ENCODE results near the gene GFRA3. TPM values are rescaled to one million over a fixed set of nuclear protein-coding genes. Genes with fewer than 3 reads are reported as not detected.
"Not testable (repeated sequence)": the region's sequence is repeated elsewhere in the genome, so short reads cannot be mapped to it uniquely, and the experiment has no call there.

Gene GFRA3, protein sequence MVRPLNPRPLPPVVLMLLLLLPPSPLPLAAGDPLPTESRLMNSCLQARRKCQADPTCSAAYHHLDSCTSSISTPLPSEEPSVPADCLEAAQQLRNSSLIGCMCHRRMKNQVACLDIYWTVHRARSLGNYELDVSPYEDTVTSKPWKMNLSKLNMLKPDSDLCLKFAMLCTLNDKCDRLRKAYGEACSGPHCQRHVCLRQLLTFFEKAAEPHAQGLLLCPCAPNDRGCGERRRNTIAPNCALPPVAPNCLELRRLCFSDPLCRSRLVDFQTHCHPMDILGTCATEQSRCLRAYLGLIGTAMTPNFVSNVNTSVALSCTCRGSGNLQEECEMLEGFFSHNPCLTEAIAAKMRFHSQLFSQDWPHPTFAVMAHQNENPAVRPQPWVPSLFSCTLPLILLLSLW
- not detected for total RNA-seq

DNA sequence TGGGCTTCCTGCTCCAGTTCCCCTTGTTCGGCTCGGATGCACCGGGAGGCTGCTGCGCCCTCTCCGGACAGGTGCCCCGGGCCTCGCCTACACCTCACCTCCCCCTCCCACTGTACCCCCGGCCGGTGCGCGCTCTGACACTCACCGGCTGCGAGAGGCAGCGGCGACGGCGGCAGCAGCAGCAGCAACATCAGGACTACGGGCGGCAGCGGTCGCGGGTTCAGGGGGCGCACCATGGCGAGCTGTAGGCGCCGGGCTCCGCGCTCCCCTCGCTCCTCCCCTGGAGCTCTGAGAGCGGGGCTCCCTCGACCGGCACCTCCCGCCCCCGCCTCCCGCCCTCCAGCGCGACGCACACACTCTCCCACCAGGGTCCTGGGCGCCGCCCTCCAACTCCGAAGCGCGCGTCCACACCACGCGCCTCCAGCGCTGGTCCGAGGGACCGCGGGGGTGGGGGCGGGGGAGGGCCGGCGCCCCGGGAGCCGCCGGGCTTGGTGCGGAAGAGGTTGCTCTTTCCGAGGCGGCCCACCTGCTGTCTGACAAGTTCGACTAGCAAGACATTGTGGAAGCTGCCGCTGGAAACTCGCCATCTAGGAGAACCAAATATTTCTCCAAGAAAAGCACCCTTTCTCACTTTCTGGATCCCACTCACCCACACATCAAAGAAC lies at the start of gene GFRA3:
Gene GFRA3, minus strand, starts transcription at position 433 of the 665 bp plus-strand sequence. Its CDS starts 197 bp downstream, at position 236.
- peaks cover 26% of the 10 kb centered on the region for H3K27me3 Mint-ChIP-seq
- peak; percentile 26 for ATAC-seq (replicated peaks)
- peaks cover 4% of the 10 kb centered on the region for H3K4me1 Mint-ChIP-seq
- peak within 1 kb of the TSS; percentile 25 for H3K4me3 Mint-ChIP-seq
- no peaks in the 10 kb centered on the region for H3K9me3 Mint-ChIP-seq
- no peaks in the 10 kb centered on the region for H3K36me3 Mint-ChIP-seq (ENCODE audit: low read depth)
- H3K27ac Mint-ChIP-seq, result no peak within 1 kb of the TSS

DNA sequence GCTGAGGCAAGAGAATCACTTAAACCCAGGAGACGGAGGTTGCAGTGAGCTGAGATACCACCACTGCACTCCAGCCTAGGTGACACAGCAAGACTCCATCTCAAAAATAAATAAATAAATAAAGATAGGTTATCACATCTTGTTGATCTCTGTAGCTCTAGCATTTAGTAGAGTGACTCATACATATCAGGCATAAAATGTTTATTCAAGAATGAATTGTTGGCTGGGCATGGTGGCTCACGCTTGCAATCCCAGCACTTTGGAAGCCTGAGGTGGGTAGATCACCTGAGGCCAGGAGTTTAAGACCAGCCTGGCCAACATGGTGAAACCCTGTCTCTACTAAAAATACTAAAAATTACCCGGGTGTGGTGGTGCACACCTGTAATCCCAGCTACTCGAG lies 43.8 kb upstream of the GFRA3 start:
- not testable (repeated sequence) for ATAC-seq (replicated peaks); H3K9me3 Mint-ChIP-seq; H3K4me3 Mint-ChIP-seq; H3K27me3 Mint-ChIP-seq; H3K4me1 Mint-ChIP-seq; H3K27ac Mint-ChIP-seq; H3K36me3 Mint-ChIP-seq (ENCODE audit: low read depth)

DNA sequence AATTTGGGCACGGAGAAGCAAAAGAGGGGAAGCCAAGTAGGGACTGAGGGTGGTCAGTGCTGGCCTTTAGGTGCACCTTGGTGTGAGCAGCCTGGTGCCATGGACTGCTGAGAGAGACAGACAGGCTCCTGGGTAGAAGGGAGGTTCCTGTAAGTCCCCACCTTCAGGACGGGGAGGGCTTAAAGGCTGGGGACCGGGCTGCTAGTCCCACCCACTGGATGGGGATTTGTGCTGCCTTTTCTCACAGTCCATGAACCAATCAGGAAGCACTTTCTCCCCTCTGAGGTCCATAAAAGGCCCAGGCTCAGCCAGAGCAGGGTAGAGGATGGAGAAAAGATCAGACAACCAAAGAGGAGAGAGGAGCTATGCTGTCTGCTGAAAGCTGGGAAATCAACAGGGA lies 41.9 kb upstream of the GFRA3 start:
- no peaks in the 10 kb centered on the region for H3K4me1 Mint-ChIP-seq
- no peaks in the 10 kb centered on the region for H3K36me3 Mint-ChIP-seq (ENCODE audit: low read depth)
- H3K9me3 Mint-ChIP-seq, result no peaks in the 10 kb centered on the region
- no peak for ATAC-seq (replicated peaks)
- no peak overlapping the region for H3K27ac Mint-ChIP-seq
- H3K27me3 Mint-ChIP-seq, result no peaks in the 10 kb centered on the region
- no peak overlapping the region for H3K4me3 Mint-ChIP-seq

DNA sequence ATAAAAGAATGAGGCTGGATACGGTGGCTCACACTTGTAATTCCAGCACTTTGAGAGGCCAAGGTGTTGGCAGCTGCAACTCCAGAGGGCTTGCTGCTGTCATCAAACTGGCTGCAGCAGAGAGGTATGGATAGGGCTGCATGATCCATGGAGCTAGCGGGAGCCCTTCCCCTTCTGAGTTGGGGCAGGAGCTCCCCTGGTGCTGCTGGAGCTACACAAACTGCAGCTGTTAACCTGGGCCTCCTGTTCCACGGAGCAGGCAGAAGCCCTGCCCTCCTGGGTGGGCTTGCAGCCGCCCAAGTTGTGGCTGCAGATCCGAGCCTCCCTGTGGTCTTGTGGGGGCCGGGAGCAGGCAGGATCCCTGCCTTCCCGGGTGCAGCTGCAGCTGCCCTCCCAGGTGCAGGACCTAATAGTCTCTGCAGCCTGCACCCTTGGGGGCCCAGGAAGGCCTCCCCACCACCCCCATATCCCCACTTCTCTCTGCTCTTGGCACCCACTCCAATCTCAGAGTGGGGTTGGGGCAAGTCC lies 41.4 kb upstream of the GFRA3 start:
- H3K27me3 Mint-ChIP-seq, result no peaks in the 10 kb centered on the region
- no peak overlapping the region for H3K4me3 Mint-ChIP-seq
- H3K9me3 Mint-ChIP-seq, result no peaks in the 10 kb centered on the region
- no peaks in the 10 kb centered on the region for H3K4me1 Mint-ChIP-seq
- H3K36me3 Mint-ChIP-seq (ENCODE audit: low read depth), result no peaks in the 10 kb centered on the region
- ATAC-seq (replicated peaks), result no peak
- no peak overlapping the region for H3K27ac Mint-ChIP-seq

DNA sequence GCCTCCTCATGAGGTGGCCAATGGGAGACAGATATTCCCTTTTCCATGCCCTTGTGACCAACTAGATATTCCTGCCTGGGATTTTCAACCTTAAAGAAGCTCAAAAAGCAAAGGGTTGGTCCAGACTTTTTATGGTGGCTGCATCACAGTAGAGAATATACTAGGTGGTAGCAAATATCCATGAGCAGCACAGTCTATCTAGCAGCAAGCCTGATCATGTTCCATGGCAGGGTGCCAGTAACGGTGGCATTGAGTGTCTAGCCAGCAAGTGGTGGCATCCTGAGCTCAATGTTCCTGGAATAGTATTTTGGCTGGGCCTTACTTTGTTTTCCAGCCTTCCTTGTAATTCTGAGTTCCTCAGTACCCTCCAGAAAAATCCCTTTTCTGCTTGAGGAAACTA lies 31.4 kb upstream of the GFRA3 start:
- Mint-ChIP-seq H3K9me3 (no peaks in the 10 kb centered on the region), H3K4me1 (no peaks in the 10 kb centered on the region), H3K27ac (no peak overlapping the region), H3K4me3 (no peak overlapping the region), H3K36me3 (ENCODE audit: low read depth) (no peaks in the 10 kb centered on the region), H3K27me3 (no peaks in the 10 kb centered on the region)
- no peak for ATAC-seq (replicated peaks)

DNA sequence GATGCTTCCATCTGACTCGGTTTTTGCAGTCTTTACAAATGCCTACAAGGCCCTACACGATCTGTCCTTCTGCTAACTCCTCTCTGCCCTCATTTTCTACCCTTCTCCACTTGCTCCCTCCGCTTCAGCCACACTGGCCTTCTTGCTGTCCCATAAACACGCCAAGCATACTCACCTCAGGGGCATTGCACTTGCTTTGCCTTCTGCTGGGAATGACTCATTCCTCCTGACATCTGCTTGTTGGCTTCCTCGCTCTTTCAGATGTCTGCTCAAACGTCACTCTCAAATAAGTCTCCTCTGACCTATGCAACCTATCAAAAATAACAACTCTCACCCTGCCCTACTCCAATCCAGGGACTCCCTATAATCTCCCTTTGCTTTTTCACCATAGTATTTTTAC lies 29.0 kb upstream of the GFRA3 start:
- Mint-ChIP-seq H3K36me3 (ENCODE audit: low read depth) (no peaks in the 10 kb centered on the region), H3K27ac (no peak overlapping the region), H3K4me3 (no peak overlapping the region), H3K27me3 (no peaks in the 10 kb centered on the region), H3K9me3 (peaks cover 7% of the 10 kb centered on the region), H3K4me1 (no peaks in the 10 kb centered on the region)
- no peak for ATAC-seq (replicated peaks)

DNA sequence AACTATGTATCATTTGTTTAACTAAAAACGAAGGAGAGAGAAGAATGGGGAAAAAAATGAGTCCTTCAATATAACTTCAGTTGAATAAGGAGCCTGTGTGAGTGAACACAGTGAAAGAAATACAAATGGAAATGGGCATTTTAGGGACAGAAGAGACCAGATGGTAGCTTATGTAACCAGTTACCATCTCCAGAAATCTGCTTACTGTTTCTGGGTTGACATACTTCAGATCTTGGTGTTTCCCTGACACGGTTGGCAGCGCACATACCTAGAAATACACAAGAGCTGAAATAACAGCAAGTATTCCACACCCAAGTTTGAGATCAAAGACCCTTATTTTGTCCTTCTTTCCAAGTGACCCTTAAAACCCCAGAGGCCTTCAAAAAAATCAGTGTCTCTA lies 14.9 kb upstream of the GFRA3 start:
- Mint-ChIP-seq H3K9me3 (no peaks in the 10 kb centered on the region), H3K4me3 (no peak overlapping the region), H3K27ac (no peak overlapping the region), H3K4me1 (no peaks in the 10 kb centered on the region), H3K27me3 (no peaks in the 10 kb centered on the region), H3K36me3 (ENCODE audit: low read depth) (no peaks in the 10 kb centered on the region)
- no peak for ATAC-seq (replicated peaks)

DNA sequence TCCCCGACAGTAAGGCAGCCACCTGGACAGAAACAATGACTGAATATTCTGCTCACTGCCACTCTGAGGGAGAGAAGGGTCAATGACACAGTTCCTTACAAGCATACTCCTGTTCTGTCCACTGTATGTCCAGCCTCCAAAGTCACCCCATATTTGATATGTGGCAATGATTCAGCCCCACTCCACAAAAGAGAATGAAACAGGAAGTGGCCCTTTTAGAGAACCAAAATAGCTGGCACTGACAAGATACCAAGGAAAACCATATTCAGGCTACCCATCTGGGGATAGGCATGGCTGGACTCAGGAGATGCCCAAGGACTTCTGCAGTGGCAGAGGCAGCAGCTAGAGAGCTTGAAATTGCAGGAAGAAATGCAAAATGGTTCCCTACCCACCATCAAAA lies 12.8 kb upstream of the GFRA3 start:
- Mint-ChIP-seq H3K4me3 (no peak overlapping the region), H3K4me1 (no peaks in the 10 kb centered on the region), H3K27ac (no peak overlapping the region), H3K9me3 (no peaks in the 10 kb centered on the region), H3K27me3 (no peaks in the 10 kb centered on the region), H3K36me3 (ENCODE audit: low read depth) (no peaks in the 10 kb centered on the region)
- no peak for ATAC-seq (replicated peaks)

DNA sequence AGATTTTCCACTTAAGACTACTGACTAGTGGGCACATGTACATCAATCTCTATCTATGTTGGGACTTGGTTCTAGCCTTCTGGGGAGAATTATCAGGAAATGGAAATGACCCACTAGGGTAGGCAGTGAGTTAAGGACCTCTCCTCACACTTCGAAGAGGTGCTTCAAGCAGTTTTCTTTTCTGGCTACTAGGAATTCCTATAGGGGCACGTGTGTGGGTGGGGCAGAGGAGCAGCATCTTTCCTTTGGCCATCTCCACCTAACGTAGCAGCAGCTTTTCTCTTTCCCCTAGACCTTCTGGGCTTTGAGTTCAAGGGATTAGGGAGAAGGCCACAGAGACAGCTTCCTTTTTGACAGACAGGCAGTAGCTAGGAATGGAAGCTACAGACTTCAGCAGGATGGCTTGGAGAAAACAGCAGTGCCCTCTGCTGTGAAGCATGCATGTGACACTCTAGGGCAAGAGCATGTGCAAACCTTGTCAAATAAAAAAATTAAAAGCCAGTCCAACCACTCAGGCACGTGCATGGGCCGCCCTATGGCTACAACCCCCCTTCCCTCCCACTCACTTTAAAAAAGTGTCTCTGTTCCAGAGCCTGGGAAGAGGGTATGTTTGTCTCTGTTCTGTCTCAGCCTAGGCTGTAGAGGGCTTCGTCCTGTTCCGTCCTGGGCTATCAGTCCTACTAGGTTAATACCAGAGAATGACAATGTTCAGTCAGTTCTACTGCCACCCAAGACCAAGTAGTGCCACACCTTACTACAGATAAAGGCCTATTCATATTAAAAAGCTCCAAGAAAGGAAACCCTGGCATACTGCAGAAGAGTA lies 8.7 kb upstream of the GFRA3 start:
- Mint-ChIP-seq H3K27me3 (no peaks in the 10 kb centered on the region), H3K4me3 (no peak overlapping the region), H3K9me3 (no peaks in the 10 kb centered on the region), H3K4me1 (no peaks in the 10 kb centered on the region), H3K27ac (no peak overlapping the region), H3K36me3 (ENCODE audit: low read depth) (no peaks in the 10 kb centered on the region)
- ATAC-seq (replicated peaks), result peak; percentile 37

DNA sequence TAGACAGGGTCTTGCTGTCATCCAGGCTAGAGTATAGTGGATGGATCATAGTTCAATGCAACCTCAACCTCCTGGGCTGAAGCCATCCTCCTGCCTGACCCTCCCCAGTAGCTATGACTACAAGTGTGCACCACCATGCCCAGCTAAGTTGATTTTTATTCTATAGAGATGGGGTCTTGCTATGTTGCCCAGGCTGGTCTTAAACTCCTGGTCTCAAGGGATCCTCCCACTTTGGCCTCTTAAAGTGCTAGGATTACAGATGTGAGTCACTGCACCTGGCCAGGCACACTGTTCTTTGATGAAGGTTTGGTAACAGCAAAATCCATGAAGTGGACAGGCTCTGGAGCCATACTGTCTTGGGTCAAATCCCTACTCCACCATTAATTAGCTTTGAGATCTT lies 6.5 kb upstream of the GFRA3 start:
- no peaks in the 10 kb centered on the region for H3K36me3 Mint-ChIP-seq (ENCODE audit: low read depth)
- no peak overlapping the region for H3K4me3 Mint-ChIP-seq
- ATAC-seq (replicated peaks), result no peak
- no peak overlapping the region for H3K27ac Mint-ChIP-seq
- H3K9me3 Mint-ChIP-seq, result no peaks in the 10 kb centered on the region
- H3K27me3 Mint-ChIP-seq, result no peaks in the 10 kb centered on the region
- H3K4me1 Mint-ChIP-seq, result no peaks in the 10 kb centered on the region

DNA sequence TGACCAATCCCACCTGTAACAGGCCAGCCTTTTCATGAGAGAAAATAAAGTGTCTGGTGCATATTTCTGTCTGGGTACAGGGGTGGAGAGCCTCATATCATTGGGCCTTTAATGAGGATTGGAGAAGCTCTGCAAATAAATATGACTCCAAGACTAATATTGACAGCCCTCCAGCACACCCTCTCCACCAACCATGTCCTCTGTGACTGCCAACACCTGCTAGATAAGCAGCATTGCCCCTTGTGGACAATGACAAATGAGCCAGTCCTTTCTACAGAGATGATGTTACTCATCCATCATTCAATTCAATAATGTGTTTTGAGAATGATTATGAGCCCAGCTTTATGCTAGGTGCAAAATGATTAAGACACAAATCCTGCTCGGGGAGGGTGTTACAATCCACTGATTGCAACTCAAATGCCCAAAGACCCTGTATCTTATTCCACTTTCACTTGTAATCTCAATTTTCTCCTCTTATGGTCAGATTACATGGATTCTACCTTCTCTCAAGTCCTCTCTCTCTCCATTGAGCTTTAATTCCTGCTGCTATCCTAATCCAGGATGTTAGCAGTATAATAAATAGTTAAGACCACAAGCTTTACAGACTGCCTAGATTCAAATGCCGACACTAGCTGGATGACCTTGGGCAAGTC lies 2.1 kb upstream of the GFRA3 start:
- H3K36me3 Mint-ChIP-seq (ENCODE audit: low read depth), result no peaks in the 10 kb centered on the region
- no peaks in the 10 kb centered on the region for H3K9me3 Mint-ChIP-seq
- peaks cover 4% of the 10 kb centered on the region for H3K4me1 Mint-ChIP-seq
- no peak for ATAC-seq (replicated peaks)
- peaks cover 26% of the 10 kb centered on the region for H3K27me3 Mint-ChIP-seq
- no peak overlapping the region for H3K27ac Mint-ChIP-seq
- no peak overlapping the region for H3K4me3 Mint-ChIP-seq

DNA sequence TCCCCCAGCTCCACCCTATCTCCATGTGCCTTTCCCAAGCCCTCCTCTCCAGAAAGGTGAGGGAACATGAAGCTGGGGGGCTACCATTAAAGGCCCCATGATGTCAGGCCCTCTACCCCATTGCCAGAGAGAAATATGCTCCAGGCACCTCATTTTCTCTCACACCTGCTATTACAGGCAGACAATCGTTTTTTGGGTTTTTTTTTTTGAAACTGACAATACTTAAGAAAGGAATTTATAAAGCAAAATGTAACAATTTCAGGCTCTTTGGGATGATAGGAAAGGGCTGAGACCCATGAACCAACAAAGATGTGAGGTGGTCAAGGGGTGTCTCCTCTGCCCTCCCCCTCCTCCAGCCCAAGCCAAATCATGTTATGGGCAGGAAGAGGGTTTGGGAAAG lies 1.5 kb upstream of the GFRA3 start:
- H3K9me3 Mint-ChIP-seq, result no peaks in the 10 kb centered on the region
- peaks cover 26% of the 10 kb centered on the region for H3K27me3 Mint-ChIP-seq
- H3K36me3 Mint-ChIP-seq (ENCODE audit: low read depth), result no peaks in the 10 kb centered on the region
- ATAC-seq (replicated peaks), result no peak
- H3K4me3 Mint-ChIP-seq, result no peak overlapping the region
- peaks cover 4% of the 10 kb centered on the region for H3K4me1 Mint-ChIP-seq
- H3K27ac Mint-ChIP-seq, result no peak overlapping the region

DNA sequence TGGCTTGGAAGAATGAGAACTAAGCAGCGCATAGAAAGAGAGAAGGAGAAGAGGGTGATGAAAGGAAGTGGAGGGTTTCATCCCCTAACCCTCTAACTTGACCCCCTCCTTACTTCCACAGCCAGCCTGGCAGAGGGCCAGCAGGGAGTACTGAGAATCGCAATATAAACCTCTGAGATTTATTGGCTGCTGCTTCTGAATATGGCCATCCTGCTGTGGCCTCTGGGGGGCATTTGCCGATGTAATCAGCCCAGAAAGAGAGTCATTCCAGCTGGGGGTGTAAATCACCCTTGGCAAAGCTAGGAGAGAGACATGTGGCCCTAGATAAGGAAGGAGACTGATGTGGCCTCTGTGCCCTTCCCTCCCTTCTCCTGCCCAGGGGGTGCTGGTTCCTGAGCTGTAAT lies 960 bp upstream of the GFRA3 start:
- no peak for ATAC-seq (replicated peaks)
- peaks cover 26% of the 10 kb centered on the region for H3K27me3 Mint-ChIP-seq
- H3K4me3 Mint-ChIP-seq, result no peak overlapping the region
- no peaks in the 10 kb centered on the region for H3K9me3 Mint-ChIP-seq
- peaks cover 4% of the 10 kb centered on the region for H3K4me1 Mint-ChIP-seq
- no peak overlapping the region for H3K27ac Mint-ChIP-seq
- no peaks in the 10 kb centered on the region for H3K36me3 Mint-ChIP-seq (ENCODE audit: low read depth)

DNA sequence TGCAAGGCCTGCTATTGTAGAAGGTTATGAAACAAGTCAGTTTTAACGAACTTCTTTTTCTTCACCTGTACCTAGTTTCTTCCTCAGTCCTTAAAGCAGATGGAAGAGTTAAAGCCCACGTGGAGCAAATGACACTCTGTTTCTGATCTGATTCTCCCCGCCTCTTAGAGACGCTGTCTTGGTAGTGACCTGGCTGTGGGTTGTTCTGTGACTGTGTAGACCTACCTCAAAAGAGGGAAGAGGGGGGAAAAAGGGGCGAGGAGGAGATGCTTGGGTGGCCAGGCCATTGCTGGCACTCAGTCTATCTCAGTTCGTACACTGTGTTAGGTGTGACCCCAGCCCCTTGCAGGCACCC lies 610 bp downstream of the GFRA3 start:
- ATAC-seq (replicated peaks), result no peak
- Mint-ChIP-seq H3K9me3 (no peaks in the 10 kb centered on the region), H3K4me3 (peak overlapping the region; percentile 25), H3K4me1 (peaks cover 4% of the 10 kb centered on the region), H3K36me3 (ENCODE audit: low read depth) (no peaks in the 10 kb centered on the region), H3K27ac (no peak overlapping the region), H3K27me3 (peaks cover 26% of the 10 kb centered on the region)
